Measurements from ENCODE around the gene KDM4D. TPM values are rescaled to one million over a fixed set of nuclear protein-coding genes. Genes with fewer than 3 reads are reported as not detected.

Gene KDM4D
- total RNA-seq, 3 donors from 2014 or later (not counting 1 experiment from before 2014, with no cell fraction given) = 0.14 to 0.32 TPM; not detected in 1

- H3K27me3 ChIP-seq (ENCODE audit: control insufficient read depth, insufficient read depth, low read length) = no peaks in the 10 kb centered on the region
- Mint-ChIP-seq H3K9me3 (no peaks in the 10 kb centered on the region), H3K36me3 (no peaks in the 10 kb centered on the region), H3K4me1 (no peaks in the 10 kb centered on the region), H3K4me3 (no peak overlapping the region), H3K27ac (no peak overlapping the region), H3K27me3 (ENCODE audit: low read depth in 2 of 2) (peaks cover 3 to 5% of the 10 kb centered on the region in 2 donors)
- H3K4me1 ChIP-seq (ENCODE audit: control insufficient read depth, insufficient read depth, low read length) = no peaks in the 10 kb centered on the region
- H3K36me3 ChIP-seq (ENCODE audit: control insufficient read depth, insufficient read depth, low read length) = no peaks in the 10 kb centered on the region
- ATAC-seq (no peak), DNase-seq (no peak)
- no peak overlapping the region for H3K4me3 ChIP-seq (ENCODE audit: low read length)
- intact Hi-C loops (cut with micrococcal nuclease) = no loop called here
- WGBS (ENCODE audit: insufficient coverage) = 87% methylated on average over 13 of the region's 13 CpGs
- no peaks in the 10 kb centered on the region for H3K9me3 ChIP-seq (ENCODE audit: control insufficient read depth, insufficient read depth, low read length)
- no peak overlapping the region for H3K27ac ChIP-seq (ENCODE audit: low read length)
- TF ChIP-seq, protein P1, sequence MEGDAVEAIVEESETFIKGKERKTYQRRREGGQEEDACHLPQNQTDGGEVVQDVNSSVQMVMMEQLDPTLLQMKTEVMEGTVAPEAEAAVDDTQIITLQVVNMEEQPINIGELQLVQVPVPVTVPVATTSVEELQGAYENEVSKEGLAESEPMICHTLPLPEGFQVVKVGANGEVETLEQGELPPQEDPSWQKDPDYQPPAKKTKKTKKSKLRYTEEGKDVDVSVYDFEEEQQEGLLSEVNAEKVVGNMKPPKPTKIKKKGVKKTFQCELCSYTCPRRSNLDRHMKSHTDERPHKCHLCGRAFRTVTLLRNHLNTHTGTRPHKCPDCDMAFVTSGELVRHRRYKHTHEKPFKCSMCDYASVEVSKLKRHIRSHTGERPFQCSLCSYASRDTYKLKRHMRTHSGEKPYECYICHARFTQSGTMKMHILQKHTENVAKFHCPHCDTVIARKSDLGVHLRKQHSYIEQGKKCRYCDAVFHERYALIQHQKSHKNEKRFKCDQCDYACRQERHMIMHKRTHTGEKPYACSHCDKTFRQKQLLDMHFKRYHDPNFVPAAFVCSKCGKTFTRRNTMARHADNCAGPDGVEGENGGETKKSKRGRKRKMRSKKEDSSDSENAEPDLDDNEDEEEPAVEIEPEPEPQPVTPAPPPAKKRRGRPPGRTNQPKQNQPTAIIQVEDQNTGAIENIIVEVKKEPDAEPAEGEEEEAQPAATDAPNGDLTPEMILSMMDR (IDR thresholded peaks at IDR 0.05) = no peak
Observed at GRCh38 chr11:94998285-94998684, 24.8 kb downstream of the KDM4D start.

DNA sequence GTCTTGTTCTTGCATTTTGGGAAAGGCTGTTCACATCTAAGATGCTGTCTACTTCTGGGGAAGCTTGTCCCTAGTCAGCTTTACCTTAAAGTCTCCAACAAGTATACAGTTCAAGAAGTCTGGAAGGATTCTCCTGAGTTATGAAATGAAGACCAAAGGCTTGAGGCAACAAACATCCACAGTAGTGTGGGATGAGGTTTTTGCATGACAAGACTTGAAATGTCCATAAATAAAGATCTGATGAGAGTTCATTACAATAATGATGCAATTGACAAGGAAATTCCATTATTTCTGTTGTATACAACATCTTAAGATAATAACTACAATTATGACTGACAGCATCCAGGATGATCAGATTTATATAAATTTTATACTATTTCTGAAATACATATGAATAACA is 30.2 kb downstream of the KDM4D start:
- Mint-ChIP-seq H3K4me1 (no peaks in the 10 kb centered on the region), H3K36me3 (no peaks in the 10 kb centered on the region), H3K27me3 (ENCODE audit: low read depth in 2 of 2) (peaks cover 24 to 39% of the 10 kb centered on the region in 2 donors), H3K4me3 (no peak overlapping the region), H3K9me3 (no peaks in the 10 kb centered on the region), H3K27ac (no peak overlapping the region)
- no peak overlapping the region for H3K27ac ChIP-seq (ENCODE audit: low read length)
- H3K36me3 ChIP-seq (ENCODE audit: control insufficient read depth, insufficient read depth, low read length) = no peaks in the 10 kb centered on the region
- ATAC-seq (no peak), DNase-seq (no peak)
- intact Hi-C loops (cut with micrococcal nuclease) = no loop called here
- H3K27me3 ChIP-seq (ENCODE audit: control insufficient read depth, insufficient read depth, low read length) = no peaks in the 10 kb centered on the region
- no peak overlapping the region for H3K4me3 ChIP-seq (ENCODE audit: low read length)
- no peaks in the 10 kb centered on the region for H3K4me1 ChIP-seq (ENCODE audit: control insufficient read depth, insufficient read depth, low read length)
- TF ChIP-seq, protein P1 (IDR thresholded peaks at IDR 0.05) = no peak
- H3K9me3 ChIP-seq (ENCODE audit: control insufficient read depth, insufficient read depth, low read length) = no peaks in the 10 kb centered on the region

- no peaks in the 10 kb centered on the region for H3K27me3 ChIP-seq (ENCODE audit: control insufficient read depth, insufficient read depth, low read length)
- ATAC-seq (no peak), DNase-seq (no peak)
- H3K27ac ChIP-seq (ENCODE audit: low read length) = no peak overlapping the region
- H3K4me1 ChIP-seq (ENCODE audit: control insufficient read depth, insufficient read depth, low read length) = no peaks in the 10 kb centered on the region
- TF ChIP-seq, protein P1 (IDR thresholded peaks at IDR 0.05) = no peak
- H3K9me3 ChIP-seq (ENCODE audit: control insufficient read depth, insufficient read depth, low read length) = no peaks in the 10 kb centered on the region
- no peaks in the 10 kb centered on the region for H3K36me3 Mint-ChIP-seq
- no peaks in the 10 kb centered on the region for H3K36me3 ChIP-seq (ENCODE audit: control insufficient read depth, insufficient read depth, low read length)
- peaks cover 27 to 52% of the 10 kb centered on the region in 2 donors for H3K27me3 Mint-ChIP-seq (ENCODE audit: low read depth in 2 of 2)
- H3K27ac Mint-ChIP-seq = no peak overlapping the region
- WGBS (ENCODE audit: insufficient coverage) = 100% methylated on average over 1 of the region's 1 CpG
- no peaks in the 10 kb centered on the region for H3K9me3 Mint-ChIP-seq
- H3K4me1 Mint-ChIP-seq = no peaks in the 10 kb centered on the region
- no peak overlapping the region for H3K4me3 ChIP-seq (ENCODE audit: low read length)
- H3K4me3 Mint-ChIP-seq = no peak overlapping the region
- intact Hi-C loops (cut with micrococcal nuclease) = no loop called here
Observed at GRCh38 chr11:95005642-95006041, 32.1 kb downstream of the KDM4D start.

DNA sequence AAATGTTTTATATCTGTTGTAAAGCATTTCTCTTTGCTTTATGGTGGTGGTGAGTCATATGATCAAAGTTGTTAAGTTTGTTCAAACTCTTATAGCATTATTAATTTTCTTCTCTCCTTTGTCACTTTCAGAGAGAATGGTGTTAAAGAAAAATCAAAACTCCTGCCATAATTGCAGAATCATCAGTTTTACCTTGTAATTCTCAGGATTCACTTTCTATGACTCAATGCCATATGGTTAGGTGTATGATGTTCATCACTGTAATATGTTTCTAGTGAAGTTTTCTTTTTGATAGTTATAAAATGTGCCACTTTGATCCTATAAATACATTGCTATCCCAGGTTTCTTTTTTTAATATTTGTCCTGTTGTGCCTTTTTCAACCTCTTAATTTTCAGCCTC is 37.9 kb downstream of the KDM4D start:
- Histone ChIP-seq H3K9me3 (ENCODE audit: control insufficient read depth, insufficient read depth, low read length) (no peaks in the 10 kb centered on the region), H3K36me3 (ENCODE audit: control insufficient read depth, insufficient read depth, low read length) (no peaks in the 10 kb centered on the region), H3K27ac (ENCODE audit: low read length) (no peak overlapping the region), H3K4me3 (ENCODE audit: low read length) (no peak overlapping the region), H3K27me3 (ENCODE audit: control insufficient read depth, insufficient read depth, low read length) (no peaks in the 10 kb centered on the region), H3K4me1 (ENCODE audit: control insufficient read depth, insufficient read depth, low read length) (no peaks in the 10 kb centered on the region)
- Mint-ChIP-seq H3K4me1 (no peaks in the 10 kb centered on the region), H3K27me3 (ENCODE audit: low read depth in 2 of 2) (peaks cover 26 to 62% of the 10 kb centered on the region in 2 donors), H3K4me3 (no peak overlapping the region), H3K9me3 (no peaks in the 10 kb centered on the region), H3K27ac (no peak overlapping the region), H3K36me3 (no peaks in the 10 kb centered on the region)
- no peak for DNase-seq
- intact Hi-C loops (cut with micrococcal nuclease) = no loop called here
- TF ChIP-seq, protein P1 (IDR thresholded peaks at IDR 0.05) = no peak
- no peak for ATAC-seq
